HL-60/S4 treated with retinoic acid at 250 ng/mL for 4 days and 3 days (cell line): ENCODE data around the gene CYP24A1.

Experiments
- in situ Hi-C: fragments of 300-500 bp; cut with MboI; formaldehyde crosslinking; loops from 2 replicates; pipeline ENCODE4 v1.7.0; 2022; ENCODE audit warnings: low sequenced_read_pairs

Gene CYP24A1

DNA sequence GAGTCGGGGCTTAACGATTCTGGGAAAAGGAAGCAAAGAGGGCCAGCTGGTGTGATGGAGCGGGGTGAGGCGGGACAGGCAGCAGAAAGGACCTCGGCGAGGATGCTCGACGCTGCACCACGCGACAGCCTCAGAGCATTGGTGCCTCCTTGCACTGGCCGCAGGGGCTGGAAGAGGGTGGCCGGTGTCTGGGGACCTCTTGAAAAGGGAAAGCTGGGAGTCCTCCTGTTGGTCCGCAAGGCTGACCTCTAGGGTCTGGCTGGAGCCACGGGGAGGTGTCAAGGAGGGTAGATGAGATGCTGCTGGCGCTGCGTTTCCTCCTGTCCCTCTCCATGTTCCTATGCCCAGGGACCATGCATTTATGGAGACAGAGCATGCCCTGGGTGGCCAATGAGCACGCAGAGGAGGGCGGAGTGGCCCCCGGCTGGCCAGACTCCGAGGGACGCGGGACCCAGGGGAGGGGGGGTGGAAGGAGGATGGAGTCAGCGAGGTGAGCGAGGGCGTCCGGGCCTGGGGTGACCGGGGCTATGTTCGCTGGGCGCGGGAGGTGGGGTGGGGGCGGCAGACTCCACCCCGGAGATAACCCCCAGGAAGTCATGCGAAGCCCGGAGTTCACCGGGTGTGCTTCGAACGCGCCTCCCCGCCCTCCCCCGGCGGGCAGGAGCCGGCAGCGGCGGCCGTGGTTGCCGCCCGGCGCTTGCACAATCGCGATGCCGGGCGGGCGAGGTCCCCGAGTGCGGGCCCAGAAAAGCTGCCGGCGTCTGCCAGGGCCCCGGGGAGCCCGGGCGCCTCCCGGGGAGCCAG lies at the start of gene CYP24A1:
Gene CYP24A1, minus strand, starts transcription at position 334 of the 804 bp plus-strand sequence. CDS start 407 bp downstream, outside the sequence.
- in situ Hi-C loops = no loop called here

DNA sequence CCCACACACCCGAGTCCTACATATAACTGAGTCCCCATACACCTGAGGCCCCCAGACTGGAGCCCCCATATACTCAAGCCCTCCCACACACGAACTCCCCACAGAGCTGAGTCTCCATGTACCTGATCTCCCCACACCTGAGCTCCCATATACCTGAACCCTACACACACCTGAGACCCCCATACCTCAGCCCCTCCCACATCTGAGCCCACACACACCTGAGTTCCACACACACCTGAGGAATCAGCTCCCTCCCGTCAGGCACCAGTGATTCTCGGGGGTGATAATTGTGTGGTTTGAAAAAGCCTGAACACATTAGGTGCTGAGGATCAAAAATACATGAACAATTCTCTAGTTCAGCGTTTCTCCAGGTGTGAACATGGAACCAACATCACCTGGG lies 49.5 kb upstream of the CYP24A1 start:
- in situ Hi-C loops = no loop called here

DNA sequence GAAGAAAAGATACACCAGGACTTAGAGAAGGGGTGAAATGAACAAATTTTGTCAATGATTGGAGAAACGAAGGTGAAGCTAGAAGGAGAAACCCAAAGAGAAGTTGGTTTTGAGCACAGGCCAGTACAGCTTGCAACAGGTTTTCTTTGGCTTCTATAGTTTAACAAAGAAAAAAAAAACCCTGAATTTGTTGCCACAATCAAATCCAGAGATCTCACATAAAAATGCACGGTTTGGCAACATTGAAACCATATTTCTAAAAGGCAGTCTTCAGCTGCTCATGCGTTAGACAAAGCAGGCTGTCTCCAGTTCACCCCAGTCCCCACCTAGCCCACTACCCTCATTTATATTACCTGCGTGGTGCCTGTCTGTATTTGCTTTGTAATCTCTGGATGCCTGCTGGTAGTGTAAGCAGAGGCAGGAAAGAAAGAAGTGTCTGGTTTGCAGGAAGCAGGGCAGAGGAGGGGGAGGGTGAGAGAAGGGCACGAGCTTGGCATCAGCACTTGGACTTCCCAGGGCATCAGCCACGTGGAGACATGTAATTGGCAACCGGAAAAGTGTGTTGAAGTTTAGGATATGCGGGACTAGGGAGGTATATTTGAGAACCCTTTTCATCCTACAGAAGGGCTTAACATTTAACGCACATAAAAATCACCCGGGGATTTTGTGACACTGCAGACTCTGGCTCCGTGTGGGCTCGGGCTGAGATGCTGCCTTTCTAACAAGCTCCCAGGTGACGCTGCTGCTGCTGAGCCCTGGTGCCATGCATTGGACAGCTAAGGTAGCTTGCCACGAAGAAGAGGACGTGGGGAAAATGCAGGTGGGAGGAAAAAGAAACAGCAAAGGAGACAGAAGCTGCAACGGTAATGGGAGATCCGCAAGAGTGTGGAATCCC lies 48.5 kb upstream of the CYP24A1 start:
- in situ Hi-C loops = no loop called here

DNA sequence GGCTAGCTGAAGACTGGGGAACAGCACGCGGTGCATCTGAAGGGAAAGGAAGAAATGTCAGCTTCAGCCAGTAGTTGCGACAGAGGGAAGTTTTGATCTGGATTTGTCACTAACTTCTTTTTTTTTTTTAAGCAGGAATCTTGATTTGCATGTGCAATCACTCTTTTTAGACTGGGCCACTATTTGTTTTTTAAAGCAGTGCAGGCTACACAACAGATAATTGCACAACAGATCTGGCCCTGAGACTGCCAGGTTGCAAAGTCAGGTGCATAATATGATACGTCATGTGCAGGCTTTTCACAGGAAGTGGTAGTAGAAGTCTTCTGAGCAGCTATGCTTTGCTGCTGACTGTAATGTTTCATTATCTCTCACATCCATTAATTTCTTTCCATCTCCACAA lies 47.6 kb upstream of the CYP24A1 start:
- in situ Hi-C loops = no loop called here

DNA sequence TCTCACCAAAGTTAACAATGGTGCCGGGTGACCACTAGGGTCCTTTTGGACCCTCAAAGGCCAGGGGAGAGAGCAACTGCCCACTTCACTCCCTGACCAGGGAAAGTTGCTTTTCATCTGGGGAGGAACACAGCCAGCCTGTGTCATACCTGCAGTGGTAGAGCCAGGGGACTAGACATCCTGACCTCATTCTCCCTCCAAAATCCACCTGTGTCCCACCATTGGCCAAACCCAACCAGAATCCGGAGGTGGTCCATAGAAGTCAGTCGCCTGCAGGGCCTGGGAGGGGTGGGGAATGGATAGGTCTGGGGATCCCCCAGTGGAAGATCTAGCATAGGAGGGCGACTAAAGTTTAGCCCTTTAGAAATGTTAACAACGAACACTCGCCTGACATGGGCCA lies 46.9 kb upstream of the CYP24A1 start:
- in situ Hi-C loops = no loop called here

DNA sequence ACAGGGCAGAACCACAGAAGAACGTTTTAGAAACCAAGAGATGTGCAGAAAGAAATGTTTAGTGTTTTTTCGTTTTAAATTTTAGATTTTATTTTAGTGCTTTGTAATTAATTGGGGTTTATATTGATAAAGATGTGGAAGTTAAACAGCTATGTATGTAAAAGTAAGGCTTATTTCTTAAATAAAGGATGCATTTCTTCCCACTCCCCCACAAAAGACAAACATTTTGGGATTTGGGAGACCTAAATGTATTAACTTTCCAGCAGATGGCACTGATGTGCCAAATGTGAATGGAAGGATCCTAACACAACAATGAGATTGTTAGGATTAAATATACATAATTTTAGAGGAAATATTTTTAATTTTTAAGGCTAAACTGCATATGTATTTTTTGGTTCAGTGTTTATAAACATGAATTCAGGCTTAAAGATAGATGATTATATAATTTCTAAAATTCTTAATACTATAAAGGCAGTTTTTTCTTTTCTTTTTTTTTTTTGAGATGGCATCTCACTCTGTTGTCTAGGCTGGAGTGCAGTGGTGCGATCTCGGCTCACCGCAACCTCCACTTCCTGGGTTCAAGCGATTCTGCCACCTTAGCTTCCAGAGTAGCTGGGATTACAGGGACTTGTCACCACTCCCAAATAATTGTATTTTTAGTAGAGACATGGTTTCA lies 46.1 kb upstream of the CYP24A1 start:
- in situ Hi-C loops = no loop called here

DNA sequence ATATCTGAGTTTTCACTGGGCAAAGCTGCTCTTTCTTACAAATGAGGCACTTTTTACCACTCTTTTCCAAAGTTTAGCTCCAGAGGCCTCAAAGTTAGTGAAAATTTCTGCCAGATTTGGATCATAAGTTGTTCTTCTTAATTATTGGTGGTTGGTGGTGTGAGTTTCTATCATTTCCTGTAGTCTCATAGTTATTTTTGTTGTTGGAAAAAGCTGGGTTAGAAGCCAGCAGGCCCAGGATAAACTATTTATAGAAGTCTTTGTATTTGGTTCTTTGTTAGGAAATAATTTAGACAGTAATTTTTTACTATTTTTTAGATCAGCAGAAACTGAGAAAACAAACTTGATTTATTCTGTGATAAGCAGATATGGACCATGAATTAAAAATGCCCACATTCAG lies 44.7 kb upstream of the CYP24A1 start:
- in situ Hi-C loops = no loop called here

DNA sequence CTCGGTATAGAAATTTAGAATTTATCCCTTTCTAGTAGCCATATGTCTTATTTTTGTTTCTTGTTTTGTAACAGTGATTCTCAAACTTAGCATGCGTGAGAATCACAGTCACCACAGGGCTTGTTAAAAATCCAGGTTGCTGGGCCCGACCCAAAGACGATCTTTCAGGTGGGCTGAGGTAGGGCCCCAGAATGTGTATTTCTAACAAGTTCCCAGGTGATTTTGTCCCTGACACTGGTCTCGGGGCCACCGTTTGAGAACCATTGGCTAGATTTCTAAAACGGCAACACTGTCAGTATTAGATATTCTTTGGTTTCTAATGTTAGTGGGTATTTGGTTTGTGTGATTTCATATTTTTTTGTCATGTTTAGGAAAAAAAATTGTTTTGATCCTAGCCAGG lies 44.0 kb upstream of the CYP24A1 start:
- in situ Hi-C loops = no loop called here

DNA sequence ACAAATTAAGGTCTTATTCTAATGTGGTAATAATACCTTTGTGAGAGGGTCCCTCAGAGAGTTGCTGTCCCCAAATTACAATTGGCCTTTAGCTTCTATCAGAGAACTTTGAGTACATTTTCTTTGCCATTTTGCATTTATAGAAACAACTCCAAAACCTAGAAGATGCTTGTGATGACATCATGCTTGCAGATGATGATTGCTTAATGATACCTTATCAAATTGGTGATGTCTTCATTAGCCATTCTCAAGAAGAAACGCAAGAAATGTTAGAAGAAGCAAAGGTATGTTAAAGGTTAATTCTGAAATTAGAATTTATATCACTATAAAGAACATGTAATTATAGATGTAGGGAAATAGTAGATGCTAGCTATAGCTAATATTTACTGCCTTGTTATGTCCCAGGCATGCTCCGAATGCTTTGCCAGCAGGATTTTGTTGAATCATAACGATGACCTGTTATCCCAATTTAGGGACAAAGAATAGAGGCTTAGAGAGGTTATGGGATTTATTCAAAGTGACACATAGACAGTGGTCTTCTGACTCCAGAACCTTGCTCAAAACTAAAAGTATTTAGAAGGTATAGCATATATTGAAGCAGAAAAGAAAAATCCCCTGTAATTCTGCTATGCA lies 41.5 kb upstream of the CYP24A1 start:
- in situ Hi-C loops = no loop called here

DNA sequence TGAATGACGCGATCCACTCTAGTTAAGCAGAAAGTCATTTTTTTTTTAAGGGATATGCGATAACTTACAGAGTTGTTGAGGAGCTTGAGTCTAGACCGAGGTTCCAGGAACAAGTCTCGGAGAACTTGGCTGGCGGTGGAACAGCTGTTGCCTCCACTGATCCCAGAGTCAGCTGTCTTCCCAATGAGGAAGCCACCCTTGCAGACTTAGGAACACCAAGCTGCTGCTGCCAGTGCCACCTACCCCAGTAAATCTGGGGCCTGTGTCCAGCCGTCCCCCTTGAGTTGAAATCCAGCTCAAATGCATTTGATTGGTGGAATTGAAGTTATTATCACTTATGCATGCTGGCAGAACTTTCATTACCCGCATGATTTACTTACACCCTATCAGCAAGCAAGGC lies 40.8 kb upstream of the CYP24A1 start:
- in situ Hi-C loops = no loop called here

DNA sequence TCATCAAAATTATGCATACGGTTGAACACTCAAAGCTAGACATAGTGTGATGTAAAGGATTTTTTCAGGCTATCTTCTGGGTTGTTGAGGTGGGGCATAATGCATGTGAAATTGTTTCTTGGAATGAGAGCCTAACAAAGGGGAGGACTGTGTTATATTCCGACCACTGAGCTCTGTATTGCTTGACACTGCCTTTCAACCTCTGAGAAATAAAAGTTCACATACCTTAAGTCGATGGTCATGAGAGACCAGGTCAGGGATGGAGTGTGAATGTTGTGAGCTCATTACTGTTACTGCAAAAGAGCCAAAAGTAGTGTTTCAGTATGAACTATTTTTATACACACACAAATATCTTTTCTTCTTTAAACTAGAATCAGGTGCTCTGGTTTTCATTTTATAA lies 39.1 kb upstream of the CYP24A1 start:
- in situ Hi-C loops = no loop called here

DNA sequence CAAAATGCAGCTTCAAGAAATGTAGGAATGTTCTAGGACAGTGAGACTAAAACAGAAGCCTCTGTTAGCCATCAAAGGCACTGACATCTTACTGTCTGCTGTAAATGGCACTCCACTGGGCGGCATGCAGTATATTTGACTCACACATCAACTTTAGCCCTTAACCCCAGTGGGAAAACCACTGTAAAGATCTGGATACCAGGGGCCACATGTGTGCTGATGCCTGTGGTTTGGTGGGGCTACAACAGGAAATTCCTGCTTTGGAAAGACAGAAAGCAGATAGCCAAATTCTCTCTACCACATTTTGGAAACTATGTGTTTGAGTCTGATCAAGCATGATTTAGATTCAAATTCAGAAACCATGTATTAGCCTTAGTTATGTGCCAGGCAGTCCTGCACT lies 38.4 kb upstream of the CYP24A1 start:
- in situ Hi-C loops = no loop called here

DNA sequence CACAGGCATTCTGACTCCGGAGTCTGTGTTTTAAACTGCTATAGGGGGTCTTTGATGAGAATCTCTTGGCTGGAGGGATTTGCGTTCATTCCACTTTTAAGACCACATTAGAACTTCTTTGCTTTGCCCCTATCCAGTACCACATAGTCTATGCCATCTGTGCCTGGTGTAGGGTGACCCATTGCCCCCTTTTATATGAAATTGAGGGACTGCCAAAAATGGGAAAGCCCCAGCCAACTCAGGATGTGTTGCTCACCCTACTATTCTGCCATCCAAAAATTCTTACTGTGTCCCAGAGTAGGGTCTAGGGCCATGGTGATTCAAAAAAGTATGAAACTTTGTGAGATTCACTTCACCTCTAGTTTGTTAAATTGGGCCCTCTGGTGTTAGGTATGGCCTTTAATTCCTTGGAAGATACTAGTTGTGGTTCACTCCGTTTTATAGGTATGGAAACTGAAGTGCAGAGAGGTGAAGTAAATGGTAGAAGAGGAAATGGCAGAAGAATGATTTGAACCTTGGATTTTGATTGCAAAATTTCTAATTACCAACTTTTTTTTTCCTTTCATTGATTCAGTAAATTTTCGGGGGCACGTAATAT lies 35.5 kb upstream of the CYP24A1 start:
- in situ Hi-C loops = no loop called here

DNA sequence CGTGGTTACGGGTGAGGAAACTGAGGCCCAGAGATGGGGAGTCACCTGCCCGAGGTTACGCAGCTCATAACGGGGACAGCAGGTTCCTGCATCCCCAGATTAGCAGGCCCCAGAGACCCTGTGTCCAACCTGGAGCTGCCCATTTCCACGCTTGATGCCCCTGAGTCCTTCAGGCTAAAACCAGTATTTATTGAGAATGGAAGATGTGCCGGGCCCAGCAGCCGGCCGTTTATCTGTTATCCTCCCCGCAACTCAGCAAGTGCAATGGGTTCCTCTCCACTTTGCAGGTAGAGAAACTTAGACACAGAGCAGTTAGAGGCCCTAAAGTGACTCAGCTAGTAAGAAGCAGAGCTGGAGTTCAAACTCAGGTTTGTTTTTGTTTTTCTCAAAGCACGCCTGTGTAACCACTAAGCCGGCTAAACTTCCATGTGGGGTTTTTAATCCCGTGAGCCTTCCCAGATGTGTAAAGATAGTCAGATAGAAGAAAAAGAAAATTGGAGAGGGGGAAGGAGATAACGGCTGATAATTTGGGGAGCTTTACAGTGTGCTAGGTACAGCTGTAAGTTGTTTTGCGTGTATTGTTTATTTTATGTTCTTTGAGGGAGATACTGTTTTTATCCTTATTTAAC lies 34.9 kb upstream of the CYP24A1 start:
- in situ Hi-C loops = no loop called here

DNA sequence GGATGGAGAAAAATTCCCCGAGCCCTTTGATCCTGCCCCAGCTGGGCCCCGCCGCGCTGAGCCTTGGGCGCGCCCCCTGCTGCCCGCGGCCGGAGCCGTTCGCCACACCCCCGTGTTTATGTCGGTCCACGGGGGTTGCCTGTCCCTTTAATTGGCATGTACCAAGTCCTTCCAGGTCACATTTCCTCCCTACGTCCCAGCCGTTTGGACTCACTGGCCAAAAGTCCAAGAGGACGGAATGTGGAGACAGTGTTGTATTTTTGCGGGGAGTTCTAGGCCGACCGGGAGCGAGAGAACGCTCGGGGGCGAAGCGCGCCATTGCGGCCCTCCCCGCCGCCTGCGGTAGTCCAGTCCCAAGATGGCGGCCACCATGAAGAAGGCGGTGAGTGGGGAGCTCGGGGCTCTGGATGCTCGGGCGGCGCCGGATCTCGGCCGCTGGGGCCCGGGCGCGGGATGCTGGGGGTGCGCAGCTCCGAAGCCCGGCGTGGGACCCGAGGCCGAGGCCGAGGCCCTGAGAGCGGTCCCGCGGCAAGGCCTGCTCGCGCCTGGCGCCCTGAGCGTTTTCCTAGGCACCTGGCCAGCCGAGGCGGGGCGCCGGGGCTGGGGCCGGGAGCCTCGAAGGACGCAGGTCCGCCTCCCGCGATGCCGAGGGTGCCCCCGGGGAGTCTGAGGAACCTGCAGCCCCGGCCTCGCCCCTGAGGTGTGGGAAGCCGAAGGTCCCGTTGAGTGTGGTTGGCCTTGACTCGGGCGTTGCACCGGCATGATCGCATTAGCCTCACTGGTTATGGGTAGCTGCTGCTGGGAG lies 34.2 kb upstream of the CYP24A1 start, which contains the start of gene PFDN4:
Gene PFDN4, plus strand, starts transcription at position 345 of the 805 bp plus-strand sequence. Its CDS starts 14 bp downstream, at position 359.
- in situ Hi-C loops = no loop called here

DNA sequence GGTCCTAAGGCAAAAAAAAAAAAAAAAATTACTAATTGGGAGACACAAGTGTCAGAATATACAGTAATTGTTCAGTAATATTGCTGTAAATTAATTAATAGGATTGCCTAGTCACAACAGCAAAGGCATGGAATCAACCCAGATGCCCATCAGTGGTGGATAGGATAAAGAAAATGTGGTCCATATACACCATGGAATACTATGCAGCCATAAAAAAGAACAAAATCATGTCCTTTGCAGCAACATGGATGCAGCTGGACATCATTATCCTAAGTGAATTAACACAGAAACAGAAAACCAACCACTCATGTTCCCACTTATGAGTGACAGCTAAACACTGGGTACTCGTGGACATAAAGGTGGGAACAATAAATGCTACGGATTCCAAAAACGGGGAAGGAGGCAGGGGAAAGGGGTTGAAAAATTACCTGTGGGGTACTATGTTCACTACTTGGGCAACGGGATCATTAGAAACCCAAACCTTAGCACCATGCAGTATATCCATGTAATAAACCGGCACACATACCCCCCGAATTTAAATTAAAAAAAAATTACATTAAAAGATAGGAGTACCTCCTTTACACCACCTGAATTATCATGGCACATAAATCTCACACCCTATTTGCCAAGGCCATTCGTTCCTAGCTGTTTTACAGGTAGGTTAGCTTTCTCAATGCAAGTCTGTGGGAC lies 33.4 kb upstream of the CYP24A1 start:
- in situ Hi-C loops = no loop called here

DNA sequence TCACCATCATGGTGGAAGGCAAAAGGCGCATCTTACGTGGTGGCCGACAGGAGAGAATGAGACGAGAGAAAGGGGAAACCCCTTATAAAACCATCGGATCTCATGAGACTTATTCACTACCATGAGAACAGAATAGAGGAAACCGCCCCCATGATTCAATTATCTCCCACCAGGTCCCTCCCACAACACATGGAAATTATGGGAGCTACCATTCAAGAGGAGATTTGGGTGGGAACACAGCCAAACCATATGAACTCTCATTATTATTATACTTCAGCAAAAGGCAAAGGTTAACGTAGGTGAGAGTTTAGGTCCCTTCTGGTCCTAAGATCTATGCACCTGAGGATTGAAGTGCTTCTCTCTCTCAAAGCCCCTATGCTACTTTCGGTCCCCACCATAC lies 31.7 kb upstream of the CYP24A1 start:
- in situ Hi-C loops = no loop called here

DNA sequence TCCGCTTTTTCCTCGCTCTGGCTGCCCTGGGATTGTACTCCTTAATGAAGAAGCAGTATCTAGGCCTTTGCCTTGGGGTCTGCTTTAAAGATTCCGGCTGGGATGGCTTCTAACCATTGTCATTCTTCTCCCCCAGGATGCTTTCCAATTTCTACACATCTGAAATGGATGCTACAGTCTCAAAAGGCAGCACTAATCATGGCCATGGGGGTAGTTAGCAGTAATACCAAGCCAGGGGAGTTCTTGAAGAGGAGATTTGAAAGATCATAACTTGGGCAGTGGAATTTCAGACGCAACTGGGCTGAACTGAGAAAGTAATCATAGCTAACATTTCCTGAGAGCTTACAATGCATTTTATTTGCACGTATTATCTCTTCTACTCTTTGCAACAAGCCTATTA lies 30.7 kb upstream of the CYP24A1 start:
- in situ Hi-C loops = no loop called here

DNA sequence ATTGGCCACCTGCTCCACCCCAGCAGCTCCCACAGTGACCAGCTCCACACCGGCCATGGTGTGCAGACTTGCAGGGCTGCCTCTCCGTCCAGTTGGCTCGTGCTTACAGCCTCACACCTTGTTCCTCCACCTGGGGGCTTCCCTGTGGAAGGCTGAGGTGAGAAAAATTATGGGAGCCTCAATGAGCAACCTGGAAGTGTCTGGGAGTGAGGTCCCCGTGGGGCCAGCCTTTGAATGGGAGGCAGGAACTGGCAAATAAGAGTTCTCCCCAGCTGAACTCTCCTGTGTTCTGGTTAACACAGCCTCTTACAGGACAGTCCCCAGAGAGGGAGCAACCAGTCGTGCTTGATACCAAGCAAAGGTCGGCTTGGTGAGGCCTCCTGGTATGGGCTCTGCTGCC lies 30.3 kb upstream of the CYP24A1 start:
- in situ Hi-C loops = no loop called here
